ENCODE data around the gene EIPR1.

DNA sequence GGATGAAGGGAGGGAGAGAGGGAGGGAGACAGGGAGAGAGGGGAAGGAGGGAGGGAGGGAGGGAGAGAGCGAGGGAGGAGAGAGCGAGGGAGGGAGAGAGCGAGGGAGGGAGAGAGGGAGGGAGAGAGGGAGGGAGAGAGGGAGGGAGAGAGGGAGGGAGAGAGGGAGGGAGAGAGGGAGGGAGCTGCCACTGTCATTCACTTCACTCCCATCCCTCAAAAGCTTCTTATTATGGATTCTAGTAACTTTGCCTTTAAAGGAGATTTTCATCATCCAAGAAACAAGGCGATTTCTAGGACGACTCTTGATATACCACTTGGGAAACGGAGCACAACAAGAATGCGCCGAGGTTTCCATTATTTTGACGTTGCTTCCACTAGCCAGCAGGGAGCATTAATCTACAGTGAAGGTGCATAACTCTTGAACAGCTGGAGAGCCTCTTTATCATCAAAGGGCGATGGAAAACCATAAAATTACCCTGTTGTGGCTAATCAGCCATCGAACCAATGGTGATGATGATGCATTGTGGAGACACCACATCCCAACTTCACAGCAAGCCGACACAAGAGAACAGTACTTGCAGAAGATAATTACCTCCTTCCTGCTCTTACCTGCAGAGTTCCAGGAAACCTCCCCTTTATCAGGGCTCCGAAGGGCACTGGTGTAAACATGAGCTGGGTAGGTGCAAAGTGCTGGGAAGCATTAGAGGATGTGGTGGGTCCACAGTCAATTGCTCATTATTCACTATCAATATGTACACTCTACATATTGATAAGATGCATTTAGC is 130.5 kb downstream of the EIPR1 start:
- TF ChIP-seq POLR2AphosphoS5 (IDR thresholded peaks at IDR 0.05; ENCODE audit: borderline replicate concordance, low read depth, low read length) (no peak), EZH2 (IDR thresholded peaks at IDR 0.05) (no peak), FOXP2 (optimal IDR thresholded peaks at IDR 0.05; ENCODE audit: control extremely low read depth, extremely low read length, insufficient read depth) (no peak)

Measured in SK-N-MC (cell line).